ENCODE results near the gene ERN1.

The ERN1 gene

GRCh38 chr17:64032081-64032480 lies 97.9 kb downstream of the ERN1 start:
- no peak for TF ChIP-seq CTCF (IDR thresholded peaks at IDR 0.05; ENCODE audit: low read depth, low read length, missing control alignments)
- no peak for DNase-seq (ENCODE audit: low read depth)
- H3K4me3 ChIP-seq (ENCODE audit: low read depth, low read length) = no peak overlapping the region
- in situ Hi-C loops (cut with HindIII; ENCODE audit: low sequenced_read_pairs) = no loop called here

GRCh38 chr17:64028874-64029464 lies 101.0 kb downstream of the ERN1 start:
- H3K4me3 ChIP-seq (ENCODE audit: low read depth, low read length) = no peak overlapping the region
- DNase-seq (ENCODE audit: low read depth) = peak; percentile 34
- peak; percentile 79 for TF ChIP-seq CTCF (IDR thresholded peaks at IDR 0.05; ENCODE audit: low read depth, low read length, missing control alignments)
- in situ Hi-C loops (cut with HindIII; ENCODE audit: low sequenced_read_pairs) = loop anchor here (10.0 kb wide), 1 partner anchor 246 kb away; no protein-coding TSS in a partner anchor

GRCh38 chr17:64025732-64026294 lies 104.1 kb downstream of the ERN1 start:
- in situ Hi-C loops (cut with HindIII; ENCODE audit: low sequenced_read_pairs) = loop anchor here (10.0 kb wide), 1 partner anchor 249 kb away; no protein-coding TSS in a partner anchor
- peak; percentile 18 for DNase-seq (ENCODE audit: low read depth)
- peak; percentile 95 for TF ChIP-seq CTCF (IDR thresholded peaks at IDR 0.05; ENCODE audit: low read depth, low read length, missing control alignments)
- no peak overlapping the region for H3K4me3 ChIP-seq (ENCODE audit: low read depth, low read length)

- in situ Hi-C loops (cut with HindIII; ENCODE audit: low sequenced_read_pairs) = loop anchor here (10.0 kb wide), 1 partner anchor 250 kb away; no protein-coding TSS in a partner anchor
- TF ChIP-seq CTCF (IDR thresholded peaks at IDR 0.05; ENCODE audit: low read depth, low read length, missing control alignments) = no peak
- DNase-seq (ENCODE audit: low read depth) = no peak
- no peak overlapping the region for H3K4me3 ChIP-seq (ENCODE audit: low read depth, low read length)
These were observed 104.9 kb downstream of the ERN1 start for GRCh38 chr17:64024781-64025731.

GRCh38 chr17:64024215-64024654 lies 105.7 kb downstream of the ERN1 start:
- in situ Hi-C loops (cut with HindIII; ENCODE audit: low sequenced_read_pairs) = loop anchor here (10.0 kb wide), 1 partner anchor 251 kb away; no protein-coding TSS in a partner anchor
- DNase-seq (ENCODE audit: low read depth) = no peak
- TF ChIP-seq CTCF (IDR thresholded peaks at IDR 0.05; ENCODE audit: low read depth, low read length, missing control alignments) = no peak
- H3K4me3 ChIP-seq (ENCODE audit: low read depth, low read length) = no peak overlapping the region

GRCh38 chr17:64022611-64023063 lies 107.3 kb downstream of the ERN1 start:
- H3K4me3 ChIP-seq (ENCODE audit: low read depth, low read length) = no peak overlapping the region
- no peak for DNase-seq (ENCODE audit: low read depth)
- TF ChIP-seq CTCF (IDR thresholded peaks at IDR 0.05; ENCODE audit: low read depth, low read length, missing control alignments) = no peak
- in situ Hi-C loops (cut with HindIII; ENCODE audit: low sequenced_read_pairs) = loop anchor here (10.0 kb wide), 1 partner anchor 252 kb away; no protein-coding TSS in a partner anchor
